Mesothelial cell of epicardium (in vitro differentiated cells): ENCODE measurements around the gene SMAGP. TPM values are rescaled to one million over a fixed set of nuclear protein-coding genes. Genes with fewer than 3 reads are reported as not detected.

ENCODE experiments used
- DNase-seq, 2 experiments: peaks; one replicate each; pipeline ENCODE4 v3.0.0; 2021; ENCODE audit warnings: low spot score in 2 of 2; ENCODE audit not compliant: unreplicated experiment in 2 of 2
- H3K27ac Mint-ChIP-seq: 2 replicates; pipeline ENCODE4 v1.8.0; 2021; ENCODE audit warnings: mixed read lengths
- H3K27me3 Mint-ChIP-seq: 2 replicates; pipeline ENCODE4 v1.8.0; 2021; ENCODE audit warnings: low read depth, mixed read lengths
- H3K36me3 Mint-ChIP-seq: 2 replicates; pipeline ENCODE4 v1.8.0; 2021; ENCODE audit warnings: mixed read lengths
- H3K4me1 Mint-ChIP-seq: 2 replicates; pipeline ENCODE4 v1.8.0; 2021; ENCODE audit warnings: mixed read lengths
- H3K4me3 Mint-ChIP-seq: 2 replicates; pipeline ENCODE4 v1.8.0; 2021; ENCODE audit warnings: mild to moderate bottlenecking, moderate library complexity, mixed read lengths
- H3K9me3 Mint-ChIP-seq: 2 replicates; pipeline ENCODE4 v1.8.0; 2021; ENCODE audit warnings: mixed read lengths
- CTCF ChIP-seq: fragments of 200-600 bp; sonication (generic); IDR thresholded peaks from one replicate; pipeline ENCODE4 v1.5.0; 2021; ENCODE audit warnings: antibody characterized with exemption; ENCODE audit not compliant: unreplicated experiment
- total RNA-seq: library from RNA; stranded (reverse); gene quantifications from 3 replicates; pipeline ENCODE4 v1.2.1, GENCODE V29; 2021

Gene SMAGP
- total RNA-seq, 1 donor from 2014 or later, result 21.5 TPM

DNA sequence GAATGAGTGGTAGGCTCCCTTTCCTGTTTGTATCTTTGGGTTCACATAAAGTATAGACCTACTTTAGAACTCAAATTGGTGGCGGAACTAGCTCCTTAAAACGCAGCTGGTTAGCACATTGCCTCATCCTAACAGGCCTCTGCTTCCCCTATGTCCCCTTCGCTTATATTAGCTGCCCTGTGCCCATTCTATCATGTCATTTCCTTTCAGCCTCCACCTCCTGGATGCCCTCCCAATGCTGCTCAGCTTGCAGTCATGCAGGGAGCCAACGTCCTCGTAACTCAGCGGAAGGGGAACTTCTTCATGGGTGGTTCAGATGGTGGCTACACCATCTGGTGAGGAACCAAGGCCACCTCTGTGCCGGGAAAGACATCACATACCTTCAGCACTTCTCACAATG, 28.1 kb downstream of the SMAGP start:
- TF ChIP-seq CTCF, result no peak
- Mint-ChIP-seq H3K4me3 (no peak overlapping the region), H3K9me3 (no peaks in the 10 kb centered on the region), H3K36me3 (peaks cover 16% of the 10 kb centered on the region), H3K4me1 (peaks cover 18% of the 10 kb centered on the region), H3K27ac (no peak overlapping the region), H3K27me3 (no peaks in the 10 kb centered on the region)
- DNase-seq, result no peak

- DNase-seq, result no peak
- Mint-ChIP-seq H3K4me3 (peak overlapping the region; percentile 97), H3K4me1 (peaks cover 18% of the 10 kb centered on the region), H3K9me3 (no peaks in the 10 kb centered on the region), H3K27ac (peak overlapping the region; percentile 72), H3K36me3 (peaks cover 16% of the 10 kb centered on the region), H3K27me3 (no peaks in the 10 kb centered on the region)
- TF ChIP-seq CTCF, result no peak
These were observed 29.2 kb downstream of the SMAGP start for GRCh38 chr12:51240971-51241370.

DNA sequence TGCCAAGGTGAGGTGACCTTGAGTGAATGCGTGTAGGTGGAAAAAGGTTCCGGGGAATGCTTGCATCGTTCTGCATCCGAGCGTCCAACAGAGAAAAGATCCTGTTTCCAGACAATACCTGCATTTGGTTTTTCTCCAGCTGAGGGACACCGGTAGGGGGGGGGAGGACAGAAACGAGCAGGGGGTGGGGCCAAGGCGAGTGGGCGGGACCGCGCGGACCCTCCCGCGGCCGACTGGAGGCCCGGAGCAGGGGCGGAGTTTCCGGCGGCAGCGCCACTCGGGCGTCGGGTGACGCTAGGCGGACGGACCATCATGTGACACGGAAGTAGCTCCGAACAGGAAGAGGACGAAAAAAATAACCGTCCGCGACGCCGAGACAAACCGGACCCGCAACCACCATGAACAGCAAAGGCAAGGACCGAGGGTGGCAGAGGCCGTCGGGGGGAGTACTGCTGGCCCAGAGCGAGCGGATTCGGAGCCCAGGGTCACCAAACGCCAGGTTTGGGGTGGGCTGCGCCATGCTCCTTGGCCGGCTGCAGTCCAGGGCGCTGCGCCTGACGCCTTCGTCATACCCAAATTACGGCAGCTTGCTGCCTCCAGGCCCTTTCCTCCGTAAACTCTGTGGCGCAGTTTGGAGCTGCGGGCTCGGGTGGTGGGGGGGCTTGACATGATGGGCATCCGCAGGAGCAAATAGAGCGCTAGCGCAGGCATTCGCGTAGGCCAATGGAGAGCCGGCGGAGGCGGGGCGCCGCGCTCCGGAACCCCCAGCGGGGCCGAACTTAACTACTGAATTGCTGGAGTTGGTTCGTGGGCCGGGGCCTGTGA, 31.5 kb downstream of the SMAGP start, which contains the start of gene DAZAP2:
Gene DAZAP2 (plus strand): TSS at position 317 of the 825 bp plus-strand sequence. CDS start 82 bp downstream, at position 399.
- TF ChIP-seq CTCF, result no peak
- Mint-ChIP-seq H3K4me3 (peak within 1 kb of the TSS; percentile 97), H3K27me3 (no peaks in the 10 kb centered on the region), H3K27ac (peak within 1 kb of the TSS; percentile 100), H3K4me1 (peaks cover 18% of the 10 kb centered on the region), H3K36me3 (peaks cover 9% of the 10 kb centered on the region), H3K9me3 (no peaks in the 10 kb centered on the region)
- peak; percentile 92 to 93 for DNase-seq

- Mint-ChIP-seq H3K9me3 (no peaks in the 10 kb centered on the region), H3K4me1 (peaks cover 18% of the 10 kb centered on the region), H3K4me3 (peak overlapping the region; percentile 97), H3K27ac (peak overlapping the region; percentile 100), H3K36me3 (peaks cover 8% of the 10 kb centered on the region), H3K27me3 (no peaks in the 10 kb centered on the region)
- TF ChIP-seq CTCF, result no peak
- peak in 1 of 2 experiments; percentile 51 for DNase-seq
These were observed 32.1 kb downstream of the SMAGP start for GRCh38 chr12:51238037-51238509.

DNA sequence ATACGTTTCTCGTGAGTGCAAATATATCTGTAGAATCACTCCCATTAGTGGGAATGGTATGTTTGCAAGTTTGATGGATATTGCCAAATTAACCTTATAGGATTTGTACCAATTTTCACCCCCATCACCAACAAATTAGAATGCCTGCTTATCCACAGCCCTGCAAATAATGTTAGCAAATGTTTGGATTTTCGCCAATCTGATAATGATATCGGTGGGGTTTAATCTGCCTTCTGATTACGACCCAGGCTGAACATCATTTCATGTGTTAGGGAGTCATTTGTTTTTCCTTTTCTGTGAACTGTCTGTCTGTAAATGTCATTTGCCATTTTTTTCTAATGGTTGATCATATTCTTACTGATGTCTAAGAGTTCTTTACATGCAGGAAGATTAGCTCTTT, 35.7 kb downstream of the SMAGP start:
- no peaks in the 10 kb centered on the region for H3K27me3 Mint-ChIP-seq
- H3K27ac Mint-ChIP-seq, result no peak overlapping the region
- H3K36me3 Mint-ChIP-seq, result no peaks in the 10 kb centered on the region
- no peak overlapping the region for H3K4me3 Mint-ChIP-seq
- no peaks in the 10 kb centered on the region for H3K9me3 Mint-ChIP-seq
- peaks cover 6% of the 10 kb centered on the region for H3K4me1 Mint-ChIP-seq
- no peak for TF ChIP-seq CTCF
- DNase-seq, result no peak
